Keratinocyte (primary cell): ENCODE measurements around the gene FAM83C. TPM values are rescaled to one million over a fixed set of nuclear protein-coding genes. Genes with fewer than 3 reads are reported as not detected.

Experiments used
- DNase-seq: peaks from one replicate; pipeline ENCODE4 v3.0.0-alpha.2; 2011; ENCODE audit warnings: low read depth, missing footprints, low spot score
- FAIRE-seq: peaks from 2 replicates; lab custom pipeline; 2011; peaks lifted over from hg19 to GRCh38; lab: Jason Lieb, UNC
- H2AFZ ChIP-seq: 2 replicates; pipeline ENCODE4 v1.6.0; 2012; ENCODE audit warnings: low read length, control low read depth, inconsistent platforms; ENCODE audit not compliant: control insufficient read depth
- H3K27ac ChIP-seq: 2 replicates; pipeline ENCODE4 v1.5.1; 2011; ENCODE audit warnings: low read length; ENCODE audit not compliant: control insufficient read depth, insufficient read depth
- H3K27me3 ChIP-seq: 3 replicates; pipeline ENCODE4 v1.6.0; 2011; ENCODE audit warnings: low read length; ENCODE audit not compliant: control insufficient read depth, insufficient read depth; ENCODE audit errors: extremely low read depth
- H3K36me3 ChIP-seq, 2 experiments: 2 replicates in 1 of 2; 3 replicates in 1 of 2; pipeline ENCODE4 v1.5.1; 2011; ENCODE audit warnings: low read length in 2 of 2, mild to moderate bottlenecking in 1 of 2; ENCODE audit not compliant: control insufficient read depth in 2 of 2, insufficient read depth in 2 of 2; ENCODE audit errors: extremely low read depth in 1 of 2
- H3K4me1 ChIP-seq: 3 replicates; pipeline ENCODE4 v1.5.1; 2011; ENCODE audit warnings: low read length; ENCODE audit not compliant: control insufficient read depth, insufficient read depth; ENCODE audit errors: extremely low read depth
- H3K4me2 ChIP-seq: 3 replicates; pipeline ENCODE4 v1.6.0; 2011; ENCODE audit warnings: low read depth, low read length; ENCODE audit not compliant: control insufficient read depth, insufficient read depth; ENCODE audit errors: extremely low read depth
- H3K4me3 ChIP-seq, 3 experiments: fragments of 200-600 bp in 1 of 3; sonication (generic) in 1 of 3; 2 replicates in 2 of 3; 3 replicates in 1 of 3; pipeline ENCODE4 v1.5.1; 2011 to 2016; ENCODE audit warnings: low read length in 3 of 3, mild to moderate bottlenecking in 3 of 3, control low read depth in 2 of 3, inconsistent platforms in 1 of 3, low read depth in 1 of 3, mixed read lengths in 1 of 3, mixed run types in 1 of 3, moderate library complexity in 1 of 3; ENCODE audit not compliant: control insufficient read depth in 2 of 3, insufficient read depth in 2 of 3; ENCODE audit errors: extremely low read depth in 1 of 3
- H3K79me2 ChIP-seq: 2 replicates; pipeline ENCODE4 v1.6.0; 2012; ENCODE audit warnings: low read length; ENCODE audit not compliant: control insufficient read depth, insufficient read depth
- H3K9ac ChIP-seq: 3 replicates; pipeline ENCODE4 v1.6.0; 2011; ENCODE audit warnings: low read length; ENCODE audit not compliant: control insufficient read depth, insufficient read depth; ENCODE audit errors: extremely low read depth
- H3K9me1 ChIP-seq: 3 replicates; pipeline ENCODE4 v1.6.0; 2011; ENCODE audit warnings: low read length; ENCODE audit not compliant: control insufficient read depth, insufficient read depth; ENCODE audit errors: extremely low read depth
- H3K9me3 ChIP-seq: 2 replicates; pipeline ENCODE4 v1.5.1; 2012; ENCODE audit warnings: low read depth, low read length; ENCODE audit not compliant: control insufficient read depth
- H4K20me1 ChIP-seq: 3 replicates; pipeline ENCODE4 v1.6.0; 2011; ENCODE audit warnings: low read length; ENCODE audit not compliant: control insufficient read depth, insufficient read depth; ENCODE audit errors: extremely low read depth
- EZH2 ChIP-seq: IDR thresholded peaks from one replicate; pipeline ENCODE4 v1.6.1; 2012; ENCODE audit warnings: inconsistent platforms, mild to moderate bottlenecking, low read length, moderate library complexity
- dilution Hi-C: fragments of 300-500 bp; cut with MboI; formaldehyde crosslinking; loops from one replicate; pipeline ENCODE4 v1.7.0; 2020; ENCODE audit warnings: low sequenced_read_pairs; ENCODE audit not compliant: extremely low pct_ligation_motif_present
- polyA plus RNA-seq, 5 experiments: library from polyadenylated mRNA; depleted of rRNA in 3 of 5; stranded (reverse) in 3 of 5; stranded (forward) in 1 of 5; unstranded in 1 of 5; fragments of >200 nt; gene quantifications; 1 replicate in 1 of 5; 2 replicates in 3 of 5; 3 replicates in 1 of 5; pipeline versions ENCODE4 v1.2.1 to v1.2.3, GENCODE V29; 2011 to 2012; ENCODE audit warnings: missing spikeins in 2 of 5, low read depth in 1 of 5, low replicate concordance in 1 of 5
- TF ChIP-seq, protein P1 (sequence below), 3 experiments: IDR thresholded peaks in 1 of 3; conservative IDR thresholded peaks in 1 of 3; optimal IDR thresholded peaks in 1 of 3; 2 replicates in 2 of 3; 3 replicates in 1 of 3; pipeline versions ENCODE3 to v1.5.1; 2011; ENCODE audit warnings: low read length in 3 of 3, mild to moderate bottlenecking in 3 of 3, moderate library complexity in 2 of 3, control low read depth in 1 of 3, inconsistent platforms in 1 of 3; ENCODE audit not compliant: insufficient read depth in 2 of 3; ENCODE audit errors: extremely low read depth in 1 of 3

The FAM83C gene
- polyA plus RNA-seq, 1 donor (not counting 4 experiments of a cell fraction or from before 2014, with no cell fraction given) = 12.4 TPM

DNA sequence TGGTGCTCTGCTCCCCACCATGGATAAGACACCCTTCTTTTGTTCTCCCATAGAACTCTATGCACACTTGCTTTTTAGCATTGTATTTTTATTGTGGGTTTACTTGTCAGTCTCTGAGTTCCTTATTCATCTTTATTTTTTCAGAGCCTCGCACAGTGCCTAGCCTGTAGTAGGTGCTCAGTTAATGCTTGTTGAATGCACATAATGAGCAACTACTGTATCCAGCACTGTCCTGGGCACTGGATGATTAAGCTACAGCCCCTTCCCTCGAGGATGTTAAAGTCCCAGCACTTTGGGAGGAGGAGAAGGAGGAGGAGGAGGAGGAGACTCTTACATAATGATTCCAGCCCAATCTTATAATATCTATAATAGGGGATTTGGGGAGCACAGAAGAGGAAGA is 48.9 kb downstream of the FAM83C start:
- no peak overlapping the region for H3K9ac ChIP-seq
- DNase-seq = no peak
- no peaks in the 10 kb centered on the region for H4K20me1 ChIP-seq
- FAIRE-seq = no peak
- H2AFZ ChIP-seq = no peak overlapping the region
- no peaks in the 10 kb centered on the region for H3K79me2 ChIP-seq
- no peaks in the 10 kb centered on the region for H3K9me3 ChIP-seq
- H3K27ac ChIP-seq = no peak overlapping the region
- dilution Hi-C loops = no loop called here
- no peaks in the 10 kb centered on the region for H3K4me1 ChIP-seq
- no peaks in the 10 kb centered on the region for H3K36me3 ChIP-seq
- no peak overlapping the region for H3K4me2 ChIP-seq
- TF ChIP-seq, protein P1, sequence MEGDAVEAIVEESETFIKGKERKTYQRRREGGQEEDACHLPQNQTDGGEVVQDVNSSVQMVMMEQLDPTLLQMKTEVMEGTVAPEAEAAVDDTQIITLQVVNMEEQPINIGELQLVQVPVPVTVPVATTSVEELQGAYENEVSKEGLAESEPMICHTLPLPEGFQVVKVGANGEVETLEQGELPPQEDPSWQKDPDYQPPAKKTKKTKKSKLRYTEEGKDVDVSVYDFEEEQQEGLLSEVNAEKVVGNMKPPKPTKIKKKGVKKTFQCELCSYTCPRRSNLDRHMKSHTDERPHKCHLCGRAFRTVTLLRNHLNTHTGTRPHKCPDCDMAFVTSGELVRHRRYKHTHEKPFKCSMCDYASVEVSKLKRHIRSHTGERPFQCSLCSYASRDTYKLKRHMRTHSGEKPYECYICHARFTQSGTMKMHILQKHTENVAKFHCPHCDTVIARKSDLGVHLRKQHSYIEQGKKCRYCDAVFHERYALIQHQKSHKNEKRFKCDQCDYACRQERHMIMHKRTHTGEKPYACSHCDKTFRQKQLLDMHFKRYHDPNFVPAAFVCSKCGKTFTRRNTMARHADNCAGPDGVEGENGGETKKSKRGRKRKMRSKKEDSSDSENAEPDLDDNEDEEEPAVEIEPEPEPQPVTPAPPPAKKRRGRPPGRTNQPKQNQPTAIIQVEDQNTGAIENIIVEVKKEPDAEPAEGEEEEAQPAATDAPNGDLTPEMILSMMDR (optimal IDR thresholded peaks at IDR 0.05 in 1 of 3, IDR thresholded peaks at IDR 0.05 in 1 of 3, conservative IDR thresholded peaks at IDR 0.05 in 1 of 3; ENCODE audit: extremely low read depth in 1 of 3, insufficient read depth in 2 of 3, low read length in 3 of 3) = no peak
- TF ChIP-seq EZH2 = no peak
- no peak overlapping the region for H3K4me3 ChIP-seq
- H3K27me3 ChIP-seq = peaks cover 10% of the 10 kb centered on the region
- no peaks in the 10 kb centered on the region for H3K9me1 ChIP-seq

DNA sequence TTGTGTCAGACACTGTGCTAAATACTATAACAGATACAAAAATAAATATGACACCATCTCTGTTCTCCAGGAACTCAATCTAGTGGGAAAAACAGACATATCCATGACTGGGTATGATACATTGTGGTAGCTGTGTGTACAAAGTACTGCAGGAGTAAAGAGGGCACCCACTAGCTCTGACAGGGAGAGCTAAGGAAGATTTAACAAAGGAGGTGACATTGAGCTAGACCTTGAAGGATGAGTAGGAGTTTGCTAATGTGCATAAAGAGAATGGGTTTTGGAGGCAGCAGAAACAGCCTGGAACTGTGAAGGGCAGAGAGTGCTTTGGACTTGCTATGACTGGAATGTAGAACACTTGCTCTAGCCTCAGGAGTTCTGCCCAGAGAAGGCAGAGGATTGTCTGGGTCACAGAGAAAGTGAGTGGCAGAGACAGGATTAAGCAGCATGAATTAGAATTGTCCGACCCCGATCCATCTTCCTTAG is 51.4 kb downstream of the FAM83C start:
- FAIRE-seq (no peak), DNase-seq (no peak)
- H4K20me1 ChIP-seq = no peaks in the 10 kb centered on the region
- H3K9ac ChIP-seq = no peak overlapping the region
- no peaks in the 10 kb centered on the region for H3K9me1 ChIP-seq
- H3K4me2 ChIP-seq = no peak overlapping the region
- no peaks in the 10 kb centered on the region for H3K4me1 ChIP-seq
- H3K27me3 ChIP-seq = peaks cover 10% of the 10 kb centered on the region
- H3K27ac ChIP-seq = no peak overlapping the region
- H3K9me3 ChIP-seq = no peaks in the 10 kb centered on the region
- no peak overlapping the region for H2AFZ ChIP-seq
- dilution Hi-C loops = no loop called here
- H3K36me3 ChIP-seq = no peaks in the 10 kb centered on the region
- TF ChIP-seq, protein P1 (optimal IDR thresholded peaks at IDR 0.05 in 1 of 3, IDR thresholded peaks at IDR 0.05 in 1 of 3, conservative IDR thresholded peaks at IDR 0.05 in 1 of 3; ENCODE audit: extremely low read depth in 1 of 3, insufficient read depth in 2 of 3, low read length in 3 of 3) = no peak
- TF ChIP-seq EZH2 = no peak
- H3K79me2 ChIP-seq = no peaks in the 10 kb centered on the region
- H3K4me3 ChIP-seq = no peak overlapping the region
